Caco-2 (cell line): ENCODE results near the gene ACSS1. TPM values are rescaled to one million over a fixed set of nuclear protein-coding genes. Genes with fewer than 3 reads are reported as not detected.

Experiments used
- BruUV-seq: library from RNA; stranded (reverse); fragments of 400-500 nt; replicated peaks from 2 replicates; lab custom pipeline; 2021; lab: Mats Ljungman, UMichigan
- CTCF ChIA-PET: fragments of 300-600 bp; sonication (Branson Sonifier 250); formaldehyde crosslinking; loops from one replicate; lab custom pipeline; 2022; ENCODE audit warnings: antibody characterized with exemption; lab: Charles Lee
- POLR2A ChIA-PET: fragments of 300-600 bp; sonication (Branson Sonifier 250); formaldehyde crosslinking; loops from one replicate; lab custom pipeline; 2022; ENCODE audit warnings: antibody characterized with exemption; lab: Charles Lee
- DNase-seq, 2 experiments: peaks; one replicate each; pipeline versions ENCODE4 v3.0.0 to v3.0.0-alpha.2; 2020 to 2022
- H3K27me3 ChIP-seq: replicated peaks from 2 replicates; pipeline ENCODE4 v1.6.0; 2011; ENCODE audit warnings: low read length; ENCODE audit not compliant: control insufficient read depth, insufficient read depth
- H3K36me3 ChIP-seq: 2 replicates; pipeline ENCODE4 v1.5.1; 2011; ENCODE audit warnings: low read length; ENCODE audit not compliant: control insufficient read depth, insufficient read depth
- H3K4me1 ChIP-seq: fragments of 250-450 bp; sonication (Bioruptor Pico); 2 replicates; pipeline ENCODE4 v1.5.1; 2020; ENCODE audit warnings: mild to moderate bottlenecking
- H3K4me3 ChIP-seq: 2 replicates; pipeline ENCODE4 v1.5.1; 2011; ENCODE audit warnings: low read depth, mild to moderate bottlenecking, control low read depth, low read length
- H3K9me3 ChIP-seq: fragments of 250-450 bp; sonication (Bioruptor Pico); 2 replicates; pipeline ENCODE4 v1.5.1; 2020; ENCODE audit warnings: mild to moderate bottlenecking, moderate library complexity
- H3K27ac Mint-ChIP-seq: one replicate; pipeline ENCODE4 v1.8.0; 2022; ENCODE audit warnings: mixed read lengths; ENCODE audit not compliant: unreplicated experiment
- H3K27me3 Mint-ChIP-seq: one replicate; pipeline ENCODE4 v1.8.0; 2022; ENCODE audit warnings: mixed read lengths; ENCODE audit not compliant: insufficient read depth, unreplicated experiment
- H3K36me3 Mint-ChIP-seq: one replicate; pipeline ENCODE4 v1.8.0; 2022; ENCODE audit warnings: mild to moderate bottlenecking, mixed read lengths; ENCODE audit not compliant: insufficient read depth, unreplicated experiment
- H3K4me1 Mint-ChIP-seq: one replicate; pipeline ENCODE4 v1.8.0; 2022; ENCODE audit warnings: low read depth, mixed read lengths; ENCODE audit not compliant: unreplicated experiment
- H3K4me3 Mint-ChIP-seq: one replicate; pipeline ENCODE4 v1.8.0; 2022; ENCODE audit warnings: mild to moderate bottlenecking, moderate library complexity, mixed read lengths; ENCODE audit not compliant: unreplicated experiment
- H3K9me3 Mint-ChIP-seq: one replicate; pipeline ENCODE4 v1.8.0; 2022; ENCODE audit warnings: mixed read lengths; ENCODE audit not compliant: unreplicated experiment
- intact Hi-C: fragments of 100-400 bp; cut with micrococcal nuclease; formaldehyde crosslinking; loops from one replicate; pipeline ENCODE4 v1.10.0; 2022; ENCODE audit not compliant: unreplicated experiment
- total RNA-seq: library from RNA; stranded (reverse); gene quantifications from 2 replicates; pipeline ENCODE4 v1.2.3, GENCODE V29; 2022
- TF ChIP-seq, protein P1 (sequence below), 2 experiments: fragments of 200-600 bp in 1 of 2; IDR thresholded peaks; 1 replicate in 1 of 2; 2 replicates in 1 of 2; pipeline versions ENCODE4 v1.5.1 to v1.8.0; 2011 to 2022; ENCODE audit warnings: antibody characterized with exemption in 1 of 2, control low read depth in 1 of 2, inconsistent platforms in 1 of 2, low read depth in 1 of 2, low read length in 1 of 2, mild to moderate bottlenecking in 1 of 2, moderate library complexity in 1 of 2; ENCODE audit not compliant: insufficient read depth in 1 of 2, severe bottlenecking in 1 of 2, unreplicated experiment in 1 of 2

Gene ACSS1
- total RNA-seq, 1 experiment from 2014 or later, result 113 TPM

DNA sequence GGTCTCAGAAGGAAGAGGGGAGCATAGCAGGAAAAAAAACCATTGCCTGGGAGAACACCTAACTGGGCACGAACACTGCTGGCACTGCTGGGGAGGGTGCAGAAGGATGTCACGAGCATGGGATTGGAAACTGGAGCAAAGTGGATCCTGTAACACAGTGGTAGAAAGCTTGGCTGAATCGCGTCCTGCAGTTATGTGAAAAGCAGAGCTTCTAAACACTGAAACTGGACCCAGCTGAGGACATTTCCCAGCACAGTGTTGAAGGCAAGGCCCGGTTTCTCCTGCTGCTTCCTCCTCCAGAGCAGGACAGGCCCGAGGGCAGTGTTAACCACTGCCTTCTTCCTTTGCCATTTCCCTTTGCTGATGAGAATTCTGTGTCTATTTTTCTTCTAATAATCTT is 72.1 kb downstream of the ACSS1 start:
- intact Hi-C loops, result no loop called here
- no peak for DNase-seq
- CTCF ChIA-PET, result no interaction called here
- Mint-ChIP-seq H3K4me3 (no peak overlapping the region), H3K4me1 (peaks cover 7% of the 10 kb centered on the region), H3K27me3 (no peaks in the 10 kb centered on the region), H3K27ac (no peak overlapping the region), H3K36me3 (peaks cover 41% of the 10 kb centered on the region), H3K9me3 (peaks cover 5% of the 10 kb centered on the region)
- Histone ChIP-seq H3K36me3 (peaks cover 2% of the 10 kb centered on the region; the same call in 1 of the 2 replicates), H3K4me3 (no peak overlapping the region), H3K9me3 (no peaks in the 10 kb centered on the region), H3K27me3 (no peaks in the 10 kb centered on the region), H3K4me1 (peaks cover 3% of the 10 kb centered on the region; the same call in 1 of the 2 replicates)
- no TSS peak for BruUV-seq
- TF ChIP-seq, protein P1, sequence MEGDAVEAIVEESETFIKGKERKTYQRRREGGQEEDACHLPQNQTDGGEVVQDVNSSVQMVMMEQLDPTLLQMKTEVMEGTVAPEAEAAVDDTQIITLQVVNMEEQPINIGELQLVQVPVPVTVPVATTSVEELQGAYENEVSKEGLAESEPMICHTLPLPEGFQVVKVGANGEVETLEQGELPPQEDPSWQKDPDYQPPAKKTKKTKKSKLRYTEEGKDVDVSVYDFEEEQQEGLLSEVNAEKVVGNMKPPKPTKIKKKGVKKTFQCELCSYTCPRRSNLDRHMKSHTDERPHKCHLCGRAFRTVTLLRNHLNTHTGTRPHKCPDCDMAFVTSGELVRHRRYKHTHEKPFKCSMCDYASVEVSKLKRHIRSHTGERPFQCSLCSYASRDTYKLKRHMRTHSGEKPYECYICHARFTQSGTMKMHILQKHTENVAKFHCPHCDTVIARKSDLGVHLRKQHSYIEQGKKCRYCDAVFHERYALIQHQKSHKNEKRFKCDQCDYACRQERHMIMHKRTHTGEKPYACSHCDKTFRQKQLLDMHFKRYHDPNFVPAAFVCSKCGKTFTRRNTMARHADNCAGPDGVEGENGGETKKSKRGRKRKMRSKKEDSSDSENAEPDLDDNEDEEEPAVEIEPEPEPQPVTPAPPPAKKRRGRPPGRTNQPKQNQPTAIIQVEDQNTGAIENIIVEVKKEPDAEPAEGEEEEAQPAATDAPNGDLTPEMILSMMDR (IDR thresholded peaks at IDR 0.05; ENCODE audit: insufficient read depth in 1 of 2, low read depth in 1 of 2, low read length in 1 of 2, severe bottlenecking in 1 of 2, unreplicated experiment in 1 of 2), result no peak
- POLR2A ChIA-PET, result no interaction called here

DNA sequence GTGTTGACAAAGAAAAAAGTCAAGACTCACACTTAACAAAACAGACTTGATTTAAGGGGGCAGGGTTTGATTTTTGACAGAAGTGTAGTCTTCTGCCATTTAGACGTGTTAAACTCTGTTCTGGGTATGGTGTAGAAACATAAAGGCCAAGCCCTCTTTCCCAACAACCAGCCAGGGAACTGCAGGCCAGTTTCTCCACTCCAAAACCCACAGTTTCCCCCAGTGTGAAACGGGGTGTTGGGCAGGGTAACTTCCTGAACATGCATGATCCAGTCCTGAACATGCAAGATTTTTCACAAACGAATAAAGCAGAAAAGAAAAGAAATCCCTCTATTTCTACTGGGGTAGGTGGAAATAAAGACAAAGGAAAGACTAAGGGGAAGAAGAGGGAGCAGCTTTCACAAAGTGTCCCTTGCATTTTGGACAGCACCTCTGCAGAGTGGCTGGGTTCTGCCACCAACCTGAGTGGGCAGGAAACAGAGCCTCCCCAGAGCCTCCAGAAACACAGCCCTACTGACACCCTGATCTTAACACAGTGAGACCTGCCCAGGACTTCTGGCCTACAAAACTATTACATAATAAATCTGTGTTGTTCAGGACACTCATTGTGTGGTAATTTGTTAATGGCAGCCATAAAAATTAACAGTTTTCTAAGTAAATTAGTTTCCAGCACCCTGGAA is 72.8 kb downstream of the ACSS1 start:
- CTCF ChIA-PET, result no interaction called here
- POLR2A ChIA-PET, result no interaction called here

DNA sequence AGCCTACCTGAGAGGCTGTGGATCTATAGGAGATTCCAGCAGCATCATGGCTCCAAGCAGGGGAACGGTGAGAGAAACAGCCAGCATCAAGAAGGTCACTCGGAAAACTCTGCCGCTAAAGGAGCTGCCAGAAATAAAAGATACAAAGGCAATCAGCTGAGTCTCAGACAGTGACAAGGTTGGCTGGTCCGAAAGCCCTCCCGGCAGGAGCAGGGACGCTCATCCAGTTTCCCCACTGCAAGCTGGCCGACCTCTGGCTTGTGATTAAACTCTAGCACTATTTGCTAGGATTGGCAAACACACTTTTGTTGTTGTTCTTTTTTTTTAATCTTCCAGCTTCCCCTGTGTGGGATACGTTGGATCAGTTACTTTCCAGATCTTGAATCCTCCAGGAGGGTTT is 74.0 kb downstream of the ACSS1 start:
- H3K9me3 ChIP-seq, result no peaks in the 10 kb centered on the region
- BruUV-seq, result no TSS peak
- Mint-ChIP-seq H3K27me3 (no peaks in the 10 kb centered on the region), H3K9me3 (peaks cover 20% of the 10 kb centered on the region), H3K36me3 (peaks cover 42% of the 10 kb centered on the region), H3K4me1 (no peaks in the 10 kb centered on the region), H3K27ac (no peak overlapping the region), H3K4me3 (no peak overlapping the region)
- intact Hi-C loops, result no loop called here
- H3K36me3 ChIP-seq, result peaks cover 7% of the 10 kb centered on the region
- no peak overlapping the region for H3K4me3 ChIP-seq
- CTCF ChIA-PET, result no interaction called here
- H3K4me1 ChIP-seq, result no peaks in the 10 kb centered on the region
- no peaks in the 10 kb centered on the region for H3K27me3 ChIP-seq
- POLR2A ChIA-PET, result no interaction called here
- no peak for DNase-seq
- TF ChIP-seq, protein P1 (IDR thresholded peaks at IDR 0.05; ENCODE audit: insufficient read depth in 1 of 2, low read depth in 1 of 2, low read length in 1 of 2, severe bottlenecking in 1 of 2, unreplicated experiment in 1 of 2), result no peak

More for the DNA sequence above, 72.8 kb downstream of the ACSS1 start:
- Mint-ChIP-seq H3K4me3 (no peak overlapping the region), H3K27me3 (no peaks in the 10 kb centered on the region), H3K4me1 (no peaks in the 10 kb centered on the region), H3K36me3 (peaks cover 41% of the 10 kb centered on the region), H3K9me3 (peaks cover 12% of the 10 kb centered on the region), H3K27ac (no peak overlapping the region)
- Histone ChIP-seq H3K27me3 (no peaks in the 10 kb centered on the region), H3K4me3 (no peak overlapping the region), H3K9me3 (no peaks in the 10 kb centered on the region), H3K36me3 (peaks cover 6% of the 10 kb centered on the region), H3K4me1 (no peaks in the 10 kb centered on the region)
- BruUV-seq, result no TSS peak
- DNase-seq, result no peak
- intact Hi-C loops, result no loop called here
- TF ChIP-seq, protein P1 (IDR thresholded peaks at IDR 0.05; ENCODE audit: insufficient read depth in 1 of 2, low read depth in 1 of 2, low read length in 1 of 2, severe bottlenecking in 1 of 2, unreplicated experiment in 1 of 2), result no peak
